SK-N-SH treated with all-trans-retinoic acid at 6 μM for 48 hours (cell line): ENCODE results near the gene DDX46.

ENCODE experiments used
- ATAC-seq: fragments of 200-7000 bp; cut with Tn5 transposase; 3 replicates; pipeline ENCODE4 v1.9.1; 2020; ENCODE audit warnings: mild to moderate bottlenecking, moderate library complexity
- ARNTL ChIP-seq: fragments of 450-650 bp; formaldehyde crosslinking; IDR thresholded peaks from 2 replicates; pipeline ENCODE4 v1.5.0; 2020; ENCODE audit warnings: low read depth, mild to moderate bottlenecking, moderate library complexity, borderline replicate concordance
- BACH2 ChIP-seq: fragments of 250-450 bp; sonication (Bioruptor Pico); IDR thresholded peaks from 2 replicates; pipeline ENCODE4 v1.9.0; 2021; ENCODE audit warnings: mild to moderate bottlenecking, borderline replicate concordance
- CSDC2 ChIP-seq: fragments of 250-450 bp; sonication (Bioruptor Pico); IDR thresholded peaks from 2 replicates; pipeline ENCODE4 v1.5.0; 2020; ENCODE audit warnings: mild to moderate bottlenecking, moderate library complexity
- ESRRG ChIP-seq: fragments of 250-450 bp; sonication (Bioruptor Pico); IDR thresholded peaks from 2 replicates; pipeline ENCODE4 v1.6.1; 2021; ENCODE audit warnings: mild to moderate bottlenecking
- GLIS3 ChIP-seq: fragments of 250-450 bp; sonication (Bioruptor Pico); IDR thresholded peaks from 2 replicates; pipeline ENCODE4 v1.5.0; 2020; ENCODE audit warnings: mild to moderate bottlenecking, moderate library complexity
- OSR1 ChIP-seq: fragments of 250-450 bp; sonication (Bioruptor Pico); IDR thresholded peaks from 2 replicates; pipeline ENCODE4 v1.8.0; 2022; ENCODE audit warnings: moderate library complexity, mild to moderate bottlenecking, inconsistent platforms
- PPARA ChIP-seq: fragments of 250-450 bp; sonication (Bioruptor Pico); IDR thresholded peaks from 2 replicates; pipeline ENCODE4 v1.5.0; 2020; ENCODE audit warnings: mild to moderate bottlenecking, borderline replicate concordance
- RARB ChIP-seq: fragments of 250-450 bp; sonication (Bioruptor Pico); IDR thresholded peaks from 2 replicates; pipeline ENCODE4 v1.8.0; 2021; ENCODE audit warnings: mild to moderate bottlenecking, moderate library complexity
- SNAI2 ChIP-seq: fragments of 250-450 bp; sonication (Bioruptor Pico); IDR thresholded peaks from 2 replicates; pipeline ENCODE4 v1.5.0; 2020; ENCODE audit warnings: mild to moderate bottlenecking, moderate library complexity
- TCF4 ChIP-seq: fragments of 250-450 bp; sonication (Bioruptor Pico); IDR thresholded peaks from 2 replicates; pipeline ENCODE4 v1.8.0; 2021; ENCODE audit warnings: mild to moderate bottlenecking, moderate library complexity, borderline replicate concordance
- TOX ChIP-seq: fragments of 250-450 bp; sonication (Bioruptor Pico); IDR thresholded peaks from 2 replicates; pipeline ENCODE4 v1.8.0; 2021; ENCODE audit warnings: mild to moderate bottlenecking, moderate library complexity, borderline replicate concordance
- ZC3H10 ChIP-seq: fragments of 250-450 bp; sonication (Bioruptor Pico); IDR thresholded peaks from 2 replicates; pipeline ENCODE4 v1.5.1; 2021; ENCODE audit warnings: mild to moderate bottlenecking, moderate library complexity
- ZFP3 ChIP-seq: fragments of 250-450 bp; sonication (Bioruptor Pico); IDR thresholded peaks from 2 replicates; pipeline ENCODE4 v1.5.0; 2020; ENCODE audit warnings: mild to moderate bottlenecking, moderate library complexity
- ZNF565 ChIP-seq: fragments of 450-650 bp; formaldehyde crosslinking; conservative IDR thresholded peaks from 2 replicates; pipeline ENCODE4 v1.5.0; 2020; ENCODE audit warnings: low read depth, mild to moderate bottlenecking, moderate library complexity
- ZNF8 ChIP-seq: fragments of 450-650 bp; formaldehyde crosslinking; IDR thresholded peaks from 2 replicates; pipeline ENCODE4 v1.5.0; 2020; ENCODE audit warnings: mild to moderate bottlenecking, moderate library complexity
- TF ChIP-seq, protein P1 (sequence below): fragments of 250-450 bp; sonication (Bioruptor Pico); IDR thresholded peaks from 2 replicates; pipeline ENCODE4 v1.8.0; 2020; ENCODE audit warnings: mild to moderate bottlenecking, moderate library complexity, borderline replicate concordance
- TF ChIP-seq, protein P2 (sequence below): fragments of 250-450 bp; sonication (Bioruptor Pico); IDR thresholded peaks from 2 replicates; pipeline ENCODE4 v1.5.0; 2020; ENCODE audit warnings: mild to moderate bottlenecking, moderate library complexity
- TF ChIP-seq, protein P3 (sequence below): fragments of 250-450 bp; sonication (Bioruptor Pico); IDR thresholded peaks from 2 replicates; pipeline ENCODE4 v1.5.1; 2020; ENCODE audit warnings: low read depth, mild to moderate bottlenecking, moderate library complexity
- TF ChIP-seq, protein P4 (sequence below): fragments of 250-450 bp; sonication (Bioruptor Pico); IDR thresholded peaks from 2 replicates; pipeline ENCODE4 v1.8.0; 2021; ENCODE audit warnings: low read depth, mild to moderate bottlenecking, moderate library complexity, borderline replicate concordance
- TF ChIP-seq, protein P5 (sequence below): fragments of 250-450 bp; sonication (Bioruptor Pico); IDR thresholded peaks from 2 replicates; pipeline ENCODE4 v1.5.1; 2021; ENCODE audit warnings: mild to moderate bottlenecking, moderate library complexity

DDX46 gene

DNA sequence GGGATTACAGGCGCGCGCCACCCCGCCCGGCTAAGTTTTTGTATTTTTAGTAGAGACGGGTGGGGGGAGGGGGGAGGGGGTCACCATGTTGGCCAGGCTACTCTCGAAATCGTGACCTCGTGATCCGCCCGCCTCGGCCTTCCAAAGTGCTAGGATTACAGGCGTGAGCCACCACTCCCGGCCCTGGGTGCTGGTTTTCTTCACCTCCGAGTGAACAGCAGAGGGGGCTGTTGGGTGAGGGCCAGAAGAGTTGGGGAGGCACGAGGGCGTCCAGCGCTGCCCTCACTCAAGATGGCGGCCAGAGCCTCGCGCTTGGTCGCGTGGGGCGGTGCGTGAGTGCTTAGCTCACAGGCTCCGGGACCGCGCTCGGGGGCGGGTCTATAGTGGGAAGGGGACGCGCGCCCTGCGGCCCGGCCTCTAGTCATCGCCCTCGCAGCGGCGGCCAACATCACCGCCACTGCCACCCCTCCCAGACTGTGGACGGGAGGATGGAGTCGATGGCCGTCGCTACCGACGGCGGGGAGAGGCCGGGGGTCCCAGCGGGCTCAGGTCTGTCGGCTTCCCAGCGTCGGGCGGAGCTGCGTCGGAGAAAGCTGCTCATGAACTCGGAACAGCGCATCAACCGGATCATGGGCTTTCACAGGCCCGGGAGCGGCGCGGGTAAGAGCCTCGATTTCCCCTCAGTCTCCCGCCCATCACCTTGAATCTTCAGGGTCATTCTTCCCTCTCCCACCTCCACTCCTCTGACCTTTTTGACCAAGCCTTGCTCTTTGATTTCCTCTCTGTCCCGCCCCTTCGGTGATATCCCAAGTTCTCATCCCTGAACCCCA lies 20.2 kb upstream of the DDX46 start, which contains the start of gene CAMLG:
TSS of gene CAMLG (plus strand) at position 416 of the 830 bp plus-strand sequence. CDS start at position 489, 73 bp downstream.
- ATAC-seq = peak; percentile 95
- TF ChIP-seq, protein P1, sequence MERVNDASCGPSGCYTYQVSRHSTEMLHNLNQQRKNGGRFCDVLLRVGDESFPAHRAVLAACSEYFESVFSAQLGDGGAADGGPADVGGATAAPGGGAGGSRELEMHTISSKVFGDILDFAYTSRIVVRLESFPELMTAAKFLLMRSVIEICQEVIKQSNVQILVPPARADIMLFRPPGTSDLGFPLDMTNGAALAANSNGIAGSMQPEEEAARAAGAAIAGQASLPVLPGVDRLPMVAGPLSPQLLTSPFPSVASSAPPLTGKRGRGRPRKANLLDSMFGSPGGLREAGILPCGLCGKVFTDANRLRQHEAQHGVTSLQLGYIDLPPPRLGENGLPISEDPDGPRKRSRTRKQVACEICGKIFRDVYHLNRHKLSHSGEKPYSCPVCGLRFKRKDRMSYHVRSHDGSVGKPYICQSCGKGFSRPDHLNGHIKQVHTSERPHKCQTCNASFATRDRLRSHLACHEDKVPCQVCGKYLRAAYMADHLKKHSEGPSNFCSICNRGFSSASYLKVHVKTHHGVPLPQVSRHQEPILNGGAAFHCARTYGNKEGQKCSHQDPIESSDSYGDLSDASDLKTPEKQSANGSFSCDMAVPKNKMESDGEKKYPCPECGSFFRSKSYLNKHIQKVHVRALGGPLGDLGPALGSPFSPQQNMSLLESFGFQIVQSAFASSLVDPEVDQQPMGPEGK (CRISPR knock-in tag) = peak; percentile 65; the same call in 1 of the 2 replicates
- no peak for TF ChIP-seq GLIS3 (CRISPR knock-in tag)
- no peak for TF ChIP-seq TCF4 (CRISPR knock-in tag)
- TF ChIP-seq ZC3H10 (CRISPR knock-in tag) = 0 out of 2 replicates have a peak, but pooled peaks have one; percentile 19
- TF ChIP-seq, protein P2, sequence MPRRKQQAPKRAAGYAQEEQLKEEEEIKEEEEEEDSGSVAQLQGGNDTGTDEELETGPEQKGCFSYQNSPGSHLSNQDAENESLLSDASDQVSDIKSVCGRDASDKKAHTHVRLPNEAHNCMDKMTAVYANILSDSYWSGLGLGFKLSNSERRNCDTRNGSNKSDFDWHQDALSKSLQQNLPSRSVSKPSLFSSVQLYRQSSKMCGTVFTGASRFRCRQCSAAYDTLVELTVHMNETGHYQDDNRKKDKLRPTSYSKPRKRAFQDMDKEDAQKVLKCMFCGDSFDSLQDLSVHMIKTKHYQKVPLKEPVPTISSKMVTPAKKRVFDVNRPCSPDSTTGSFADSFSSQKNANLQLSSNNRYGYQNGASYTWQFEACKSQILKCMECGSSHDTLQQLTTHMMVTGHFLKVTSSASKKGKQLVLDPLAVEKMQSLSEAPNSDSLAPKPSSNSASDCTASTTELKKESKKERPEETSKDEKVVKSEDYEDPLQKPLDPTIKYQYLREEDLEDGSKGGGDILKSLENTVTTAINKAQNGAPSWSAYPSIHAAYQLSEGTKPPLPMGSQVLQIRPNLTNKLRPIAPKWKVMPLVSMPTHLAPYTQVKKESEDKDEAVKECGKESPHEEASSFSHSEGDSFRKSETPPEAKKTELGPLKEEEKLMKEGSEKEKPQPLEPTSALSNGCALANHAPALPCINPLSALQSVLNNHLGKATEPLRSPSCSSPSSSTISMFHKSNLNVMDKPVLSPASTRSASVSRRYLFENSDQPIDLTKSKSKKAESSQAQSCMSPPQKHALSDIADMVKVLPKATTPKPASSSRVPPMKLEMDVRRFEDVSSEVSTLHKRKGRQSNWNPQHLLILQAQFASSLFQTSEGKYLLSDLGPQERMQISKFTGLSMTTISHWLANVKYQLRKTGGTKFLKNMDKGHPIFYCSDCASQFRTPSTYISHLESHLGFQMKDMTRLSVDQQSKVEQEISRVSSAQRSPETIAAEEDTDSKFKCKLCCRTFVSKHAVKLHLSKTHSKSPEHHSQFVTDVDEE (CRISPR knock-in tag) = peak; percentile 53; the same call in 1 of the 2 replicates
- TF ChIP-seq RARB (CRISPR knock-in tag) = no peak
- no peak for TF ChIP-seq OSR1
- no peak for TF ChIP-seq PPARA (CRISPR knock-in tag)
- TF ChIP-seq, protein P3, sequence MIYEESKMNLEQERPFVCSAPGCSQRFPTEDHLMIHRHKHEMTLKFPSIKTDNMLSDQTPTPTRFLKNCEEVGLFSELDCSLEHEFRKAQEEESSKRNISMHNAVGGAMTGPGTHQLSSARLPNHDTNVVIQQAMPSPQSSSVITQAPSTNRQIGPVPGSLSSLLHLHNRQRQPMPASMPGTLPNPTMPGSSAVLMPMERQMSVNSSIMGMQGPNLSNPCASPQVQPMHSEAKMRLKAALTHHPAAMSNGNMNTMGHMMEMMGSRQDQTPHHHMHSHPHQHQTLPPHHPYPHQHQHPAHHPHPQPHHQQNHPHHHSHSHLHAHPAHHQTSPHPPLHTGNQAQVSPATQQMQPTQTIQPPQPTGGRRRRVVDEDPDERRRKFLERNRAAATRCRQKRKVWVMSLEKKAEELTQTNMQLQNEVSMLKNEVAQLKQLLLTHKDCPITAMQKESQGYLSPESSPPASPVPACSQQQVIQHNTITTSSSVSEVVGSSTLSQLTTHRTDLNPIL (CRISPR knock-in tag) = no peak
- TF ChIP-seq ZFP3 = 0 out of 2 replicates have a peak, but pooled peaks have one; percentile 17
- TF ChIP-seq ZNF565 (CRISPR knock-in tag) = no peak

DNA sequence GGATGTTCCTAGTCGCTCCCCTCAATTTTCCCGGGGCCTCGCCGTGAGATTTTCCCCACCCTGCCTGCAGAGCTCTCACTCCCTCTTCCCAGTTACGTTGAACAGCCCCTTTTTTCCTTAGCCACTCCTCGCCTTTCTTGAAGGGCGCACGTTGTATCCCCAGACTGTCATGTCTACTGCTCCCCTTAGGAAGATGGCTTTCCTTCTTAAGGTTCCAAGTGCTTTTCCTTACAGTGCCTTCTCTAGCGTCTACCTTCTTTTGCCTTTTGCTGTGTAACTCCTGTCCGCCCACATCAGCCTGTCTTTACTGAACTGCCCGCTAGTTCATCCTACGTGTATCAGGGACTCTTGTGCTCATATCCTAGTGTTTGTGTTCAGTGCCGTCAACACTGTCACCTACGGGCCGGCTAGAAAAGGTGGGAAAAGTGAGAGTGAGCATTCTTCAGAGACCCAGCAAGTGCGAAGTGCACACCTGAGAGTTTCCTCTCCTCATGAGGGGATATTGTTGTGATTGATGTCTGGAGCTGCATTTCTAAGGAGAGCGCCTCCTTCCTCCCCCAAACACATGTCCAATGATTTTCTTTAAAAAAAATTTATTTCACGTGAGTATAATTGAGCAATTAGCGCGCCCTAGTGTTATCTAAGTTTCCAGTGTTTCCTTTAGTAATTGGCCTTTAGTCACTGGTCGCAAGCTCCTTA lies 19.5 kb upstream of the DDX46 start:
- TF ChIP-seq GLIS3 (CRISPR knock-in tag) = no peak
- no peak for TF ChIP-seq ZC3H10 (CRISPR knock-in tag)
- no peak for TF ChIP-seq TOX (CRISPR knock-in tag)

DNA sequence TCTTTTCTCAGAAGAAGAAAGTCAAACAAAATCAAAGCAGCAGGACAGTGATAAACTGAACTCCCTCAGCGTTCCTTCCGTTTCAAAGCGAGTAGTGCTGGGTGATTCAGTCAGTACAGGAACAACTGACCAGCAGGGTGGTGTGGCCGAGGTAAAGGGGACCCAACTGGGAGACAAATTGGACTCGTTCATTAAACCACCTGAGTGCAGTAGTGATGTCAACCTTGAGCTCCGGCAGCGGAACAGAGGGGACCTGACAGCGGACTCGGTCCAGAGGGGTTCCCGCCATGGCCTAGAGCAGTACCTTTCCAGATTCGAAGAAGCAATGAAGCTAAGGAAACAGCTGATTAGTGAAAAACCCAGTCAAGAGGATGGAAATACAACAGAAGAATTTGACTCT lies 17.5 kb upstream of the DDX46 start:
- TF ChIP-seq PPARA (CRISPR knock-in tag) (no peak), ZNF8 (CRISPR knock-in tag) (no peak), RARB (CRISPR knock-in tag) (no peak), OSR1 (no peak), TOX (CRISPR knock-in tag) (no peak), SNAI2 (CRISPR knock-in tag) (no peak), TCF4 (CRISPR knock-in tag) (no peak), ARNTL (no peak), CSDC2 (CRISPR knock-in tag) (no peak), ESRRG (CRISPR knock-in tag) (no peak), BACH2 (CRISPR knock-in tag) (no peak), ZC3H10 (CRISPR knock-in tag) (no peak), GLIS3 (CRISPR knock-in tag) (no peak), ZNF565 (CRISPR knock-in tag) (no peak), ZFP3 (no peak)
- TF ChIP-seq, protein P4, sequence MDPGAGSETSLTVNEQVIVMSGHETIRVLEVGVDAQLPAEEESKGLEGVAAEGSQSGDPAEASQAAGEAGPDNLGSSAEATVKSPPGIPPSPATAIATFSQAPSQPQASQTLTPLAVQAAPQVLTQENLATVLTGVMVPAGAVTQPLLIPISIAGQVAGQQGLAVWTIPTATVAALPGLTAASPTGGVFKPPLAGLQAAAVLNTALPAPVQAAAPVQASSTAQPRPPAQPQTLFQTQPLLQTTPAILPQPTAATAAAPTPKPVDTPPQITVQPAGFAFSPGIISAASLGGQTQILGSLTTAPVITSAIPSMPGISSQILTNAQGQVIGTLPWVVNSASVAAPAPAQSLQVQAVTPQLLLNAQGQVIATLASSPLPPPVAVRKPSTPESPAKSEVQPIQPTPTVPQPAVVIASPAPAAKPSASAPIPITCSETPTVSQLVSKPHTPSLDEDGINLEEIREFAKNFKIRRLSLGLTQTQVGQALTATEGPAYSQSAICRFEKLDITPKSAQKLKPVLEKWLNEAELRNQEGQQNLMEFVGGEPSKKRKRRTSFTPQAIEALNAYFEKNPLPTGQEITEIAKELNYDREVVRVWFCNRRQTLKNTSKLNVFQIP (CRISPR knock-in tag) = no peak
- TF ChIP-seq, protein P5, sequence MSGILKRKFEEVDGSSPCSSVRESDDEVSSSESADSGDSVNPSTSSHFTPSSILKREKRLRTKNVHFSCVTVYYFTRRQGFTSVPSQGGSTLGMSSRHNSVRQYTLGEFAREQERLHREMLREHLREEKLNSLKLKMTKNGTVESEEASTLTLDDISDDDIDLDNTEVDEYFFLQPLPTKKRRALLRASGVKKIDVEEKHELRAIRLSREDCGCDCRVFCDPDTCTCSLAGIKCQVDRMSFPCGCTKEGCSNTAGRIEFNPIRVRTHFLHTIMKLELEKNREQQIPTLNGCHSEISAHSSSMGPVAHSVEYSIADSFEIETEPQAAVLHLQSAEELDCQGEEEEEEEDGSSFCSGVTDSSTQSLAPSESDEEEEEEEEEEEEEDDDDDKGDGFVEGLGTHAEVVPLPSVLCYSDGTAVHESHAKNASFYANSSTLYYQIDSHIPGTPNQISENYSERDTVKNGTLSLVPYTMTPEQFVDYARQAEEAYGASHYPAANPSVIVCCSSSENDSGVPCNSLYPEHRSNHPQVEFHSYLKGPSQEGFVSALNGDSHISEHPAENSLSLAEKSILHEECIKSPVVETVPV (CRISPR knock-in tag) = no peak
- TF ChIP-seq, protein P3 (CRISPR knock-in tag) = no peak
- TF ChIP-seq, protein P1 (CRISPR knock-in tag) = no peak
- ATAC-seq = no peak

More for the DNA sequence above, 19.5 kb upstream of the DDX46 start:
- ATAC-seq = peak; percentile 67
